HEK293 (cell line): ENCODE data around the gene THOP1.

ENCODE experiments used
- CTCF ChIA-PET: fragments of 350-600 bp; formaldehyde crosslinking; extraction: SDS; loops from one replicate; lab custom pipeline; 2021; ENCODE audit warnings: antibody characterized with exemption; lab: Yijun Ruan, JAX
- POLR2A ChIA-PET: fragments of 300-600 bp; formaldehyde crosslinking; extraction: SDS; loops from one replicate; lab custom pipeline; 2020; ENCODE audit warnings: antibody characterized with exemption, inconsistent platforms; lab: Yijun Ruan, JAX
- H3K27ac ChIP-seq: fragments of 200-500 bp; sonication (Bioruptor generic); 2 replicates; pipeline ENCODE4 v1.5.1; 2014; ENCODE audit warnings: low read depth, low read length, control low read depth, inconsistent platforms; ENCODE audit errors: extremely low read depth
- H3K36me3 ChIP-seq, 2 experiments: fragments of 200-500 bp in 1 of 2; sonication (Bioruptor generic) in 1 of 2; 1 replicate in 1 of 2; 2 replicates in 1 of 2; pipeline ENCODE4 v1.5.1; 2014 to 2017; ENCODE audit warnings: inconsistent platforms in 2 of 2, low read length in 2 of 2; ENCODE audit not compliant: control insufficient read depth in 2 of 2, insufficient read depth in 1 of 2
- H3K4me1 ChIP-seq: fragments of 200-500 bp; sonication (Bioruptor generic); 2 replicates; pipeline ENCODE4 v1.5.1; 2014; ENCODE audit warnings: mild to moderate bottlenecking, low read length, inconsistent platforms; ENCODE audit not compliant: control insufficient read depth, insufficient read depth
- H3K4me3 ChIP-seq: 2 replicates; pipeline ENCODE4 v1.5.1; 2011; ENCODE audit warnings: low read depth, mild to moderate bottlenecking, control low read depth, low read length, moderate library complexity
- H3K9me3 ChIP-seq: fragments of 200-500 bp; sonication (Bioruptor generic); 2 replicates; pipeline ENCODE4 v1.5.1; 2014; ENCODE audit warnings: low read depth, low read length, inconsistent platforms; ENCODE audit not compliant: control insufficient read depth, insufficient read depth
- REPIN1 ChIP-seq: fragments of 450-650 bp; formaldehyde crosslinking; IDR thresholded peaks from 2 replicates; pipeline ENCODE4 v1.5.1; 2017; ENCODE audit warnings: missing biosample characterization, missing genetic modification characterization, low read depth
- SCRT1 ChIP-seq: fragments of 450-650 bp; formaldehyde crosslinking; IDR thresholded peaks from 2 replicates; pipeline ENCODE4 v1.5.1; 2016; ENCODE audit warnings: missing biosample characterization, missing genetic modification characterization, borderline replicate concordance
- SCRT2 ChIP-seq: fragments of 450-650 bp; formaldehyde crosslinking; IDR thresholded peaks from 2 replicates; pipeline ENCODE4 v1.5.1; 2016; ENCODE audit warnings: missing biosample characterization, missing genetic modification characterization
- SETDB1 ChIP-seq: IDR thresholded peaks from one replicate; pipeline ENCODE4 v1.6.1; 2017; ENCODE audit warnings: mild to moderate bottlenecking, low read length, moderate library complexity, mixed read lengths; ENCODE audit not compliant: insufficient read length
- TRIM28 ChIP-seq: IDR thresholded peaks from 2 replicates; pipeline ENCODE4 v1.6.1; 2011; ENCODE audit warnings: low read length, control low read depth, borderline replicate concordance
- ZNF146 ChIP-seq: fragments of 450-650 bp; formaldehyde crosslinking; IDR thresholded peaks from 2 replicates; pipeline ENCODE4 v1.5.1; 2016; ENCODE audit warnings: missing biosample characterization, missing genetic modification characterization
- ZNF24 ChIP-seq: fragments of 450-650 bp; formaldehyde crosslinking; IDR thresholded peaks from 2 replicates; pipeline ENCODE4 v1.5.1; 2016; ENCODE audit warnings: missing biosample characterization, missing genetic modification characterization
- ZNF274 ChIP-seq, 2 experiments: fragments of 200-500 bp in 1 of 2; fragments of 450-650 bp in 1 of 2; sonication (Bioruptor generic) in 1 of 2; formaldehyde crosslinking in 1 of 2; IDR thresholded peaks; 2 replicates each; pipeline versions ENCODE4 v1.5.1 to v1.6.1; 2014 to 2016; ENCODE audit warnings: borderline replicate concordance in 1 of 2, inconsistent platforms in 1 of 2, low read length in 1 of 2, missing biosample characterization in 1 of 2, missing genetic modification characterization in 1 of 2
- ZNF394 ChIP-seq: fragments of 450-650 bp; formaldehyde crosslinking; IDR thresholded peaks from 2 replicates; pipeline ENCODE4 v1.5.1; 2016; ENCODE audit warnings: missing biosample characterization, missing genetic modification characterization, mild to moderate bottlenecking, moderate library complexity, borderline replicate concordance
- ZNF48 ChIP-seq: fragments of 450-650 bp; formaldehyde crosslinking; IDR thresholded peaks from 2 replicates; pipeline ENCODE4 v1.5.1; 2016; ENCODE audit warnings: missing biosample characterization, missing genetic modification characterization
- ZNF530 ChIP-seq: fragments of 450-650 bp; formaldehyde crosslinking; IDR thresholded peaks from 2 replicates; pipeline ENCODE4 v1.5.1; 2016; ENCODE audit warnings: low read depth, missing biosample characterization, missing genetic modification characterization
- ZNF76 ChIP-seq: fragments of 450-650 bp; formaldehyde crosslinking; IDR thresholded peaks from 2 replicates; pipeline ENCODE4; 2016; ENCODE audit warnings: low read depth, missing biosample characterization, missing genetic modification characterization, borderline replicate concordance
- TF ChIP-seq, protein P1 (sequence below): fragments of 450-650 bp; formaldehyde crosslinking; IDR thresholded peaks from 2 replicates; pipeline ENCODE4 v1.5.1; 2016; ENCODE audit warnings: missing biosample characterization, missing genetic modification characterization, borderline replicate concordance
- TF ChIP-seq, protein P2 (sequence below): fragments of 450-650 bp; formaldehyde crosslinking; IDR thresholded peaks from 2 replicates; pipeline ENCODE4 v1.5.1; 2016; ENCODE audit warnings: missing biosample characterization, missing genetic modification characterization
- TF ChIP-seq, protein P3 (sequence below): IDR thresholded peaks from 2 replicates; pipeline ENCODE4 v1.6.1; 2011; ENCODE audit warnings: mild to moderate bottlenecking, low read depth, low read length, borderline replicate concordance

Gene THOP1

DNA sequence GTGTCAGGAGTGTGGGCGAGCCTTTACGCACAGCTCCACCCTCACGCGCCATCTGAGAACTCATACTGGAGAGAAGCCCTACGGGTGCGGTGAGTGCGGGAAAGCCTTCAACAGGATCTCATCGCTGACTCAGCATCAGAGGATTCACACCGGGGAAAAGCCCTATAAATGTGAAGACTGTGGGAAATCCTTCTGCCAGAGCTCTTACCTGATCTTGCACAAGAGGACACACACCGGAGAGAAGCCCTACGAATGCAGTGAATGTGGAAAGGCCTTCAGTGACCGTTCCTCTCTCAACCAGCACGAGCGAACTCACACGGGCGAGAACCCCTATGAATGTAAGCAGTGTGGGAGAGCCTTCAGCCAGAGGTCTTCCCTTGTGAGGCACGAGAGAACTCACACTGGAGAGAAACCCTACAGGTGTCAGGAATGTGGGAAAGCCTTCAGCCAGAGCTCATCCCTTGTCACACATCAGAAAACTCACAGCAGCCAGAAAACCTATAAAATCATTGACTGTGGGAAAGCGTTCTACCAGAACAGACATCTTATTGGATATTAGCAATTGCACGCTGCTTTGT, 49.1 kb downstream of the THOP1 start:
- Histone ChIP-seq H3K4me3 (no peak overlapping the region), H3K27ac (no peak overlapping the region), H3K4me1 (no peaks in the 10 kb centered on the region), H3K36me3 (peaks cover 0 to 23% of the 10 kb centered on the region in 2 experiments; a peak in 2 of 3 replicates), H3K9me3 (no peaks in the 10 kb centered on the region)
- POLR2A ChIA-PET, result no interaction called here
- CTCF ChIA-PET, result interaction anchor here (0.6 kb wide), 1 partner anchor 36 kb away, joined by 3 read pairs; no protein-coding TSS in a partner anchor
- peak; percentile 100 for TF ChIP-seq SETDB1
- TF ChIP-seq, protein P1, sequence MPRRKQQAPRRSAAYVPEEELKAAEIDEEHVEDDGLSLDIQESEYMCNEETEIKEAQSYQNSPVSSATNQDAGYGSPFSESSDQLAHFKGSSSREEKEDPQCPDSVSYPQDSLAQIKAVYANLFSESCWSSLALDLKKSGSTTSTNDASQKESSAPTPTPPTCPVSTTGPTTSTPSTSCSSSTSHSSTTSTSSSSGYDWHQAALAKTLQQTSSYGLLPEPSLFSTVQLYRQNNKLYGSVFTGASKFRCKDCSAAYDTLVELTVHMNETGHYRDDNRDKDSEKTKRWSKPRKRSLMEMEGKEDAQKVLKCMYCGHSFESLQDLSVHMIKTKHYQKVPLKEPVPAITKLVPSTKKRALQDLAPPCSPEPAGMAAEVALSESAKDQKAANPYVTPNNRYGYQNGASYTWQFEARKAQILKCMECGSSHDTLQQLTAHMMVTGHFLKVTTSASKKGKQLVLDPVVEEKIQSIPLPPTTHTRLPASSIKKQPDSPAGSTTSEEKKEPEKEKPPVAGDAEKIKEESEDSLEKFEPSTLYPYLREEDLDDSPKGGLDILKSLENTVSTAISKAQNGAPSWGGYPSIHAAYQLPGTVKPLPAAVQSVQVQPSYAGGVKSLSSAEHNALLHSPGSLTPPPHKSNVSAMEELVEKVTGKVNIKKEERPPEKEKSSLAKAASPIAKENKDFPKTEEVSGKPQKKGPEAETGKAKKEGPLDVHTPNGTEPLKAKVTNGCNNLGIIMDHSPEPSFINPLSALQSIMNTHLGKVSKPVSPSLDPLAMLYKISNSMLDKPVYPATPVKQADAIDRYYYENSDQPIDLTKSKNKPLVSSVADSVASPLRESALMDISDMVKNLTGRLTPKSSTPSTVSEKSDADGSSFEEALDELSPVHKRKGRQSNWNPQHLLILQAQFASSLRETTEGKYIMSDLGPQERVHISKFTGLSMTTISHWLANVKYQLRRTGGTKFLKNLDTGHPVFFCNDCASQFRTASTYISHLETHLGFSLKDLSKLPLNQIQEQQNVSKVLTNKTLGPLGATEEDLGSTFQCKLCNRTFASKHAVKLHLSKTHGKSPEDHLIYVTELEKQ (tag by site-specific recombination), result no peak
- no peak for TF ChIP-seq ZNF24
- no peak for TF ChIP-seq ZNF48 (tag by site-specific recombination)
- peak; percentile 83 for TF ChIP-seq SCRT2 (tag by site-specific recombination)
- peak; percentile 55; the same call in 1 of the 2 replicates for TF ChIP-seq ZNF274 (IDR thresholded peaks at IDR 0.05; ENCODE audit: low read length)
- TF ChIP-seq ZNF274 (tag by site-specific recombination; IDR thresholded peaks at IDR 0.05; ENCODE audit: borderline replicate concordance), result peak; percentile 98
- TF ChIP-seq TRIM28, result peak; percentile 98; the same call in 1 of the 2 replicates
- TF ChIP-seq SCRT1 (tag by site-specific recombination), result peak; percentile 90

- no peaks in the 10 kb centered on the region for H3K4me1 ChIP-seq
- CTCF ChIA-PET, result interaction anchor here (1.8 kb wide), 1 partner anchor 18 kb away, joined by 5 read pairs; no protein-coding TSS in a partner anchor
- no peak overlapping the region for H3K27ac ChIP-seq
- TF ChIP-seq, protein P2, sequence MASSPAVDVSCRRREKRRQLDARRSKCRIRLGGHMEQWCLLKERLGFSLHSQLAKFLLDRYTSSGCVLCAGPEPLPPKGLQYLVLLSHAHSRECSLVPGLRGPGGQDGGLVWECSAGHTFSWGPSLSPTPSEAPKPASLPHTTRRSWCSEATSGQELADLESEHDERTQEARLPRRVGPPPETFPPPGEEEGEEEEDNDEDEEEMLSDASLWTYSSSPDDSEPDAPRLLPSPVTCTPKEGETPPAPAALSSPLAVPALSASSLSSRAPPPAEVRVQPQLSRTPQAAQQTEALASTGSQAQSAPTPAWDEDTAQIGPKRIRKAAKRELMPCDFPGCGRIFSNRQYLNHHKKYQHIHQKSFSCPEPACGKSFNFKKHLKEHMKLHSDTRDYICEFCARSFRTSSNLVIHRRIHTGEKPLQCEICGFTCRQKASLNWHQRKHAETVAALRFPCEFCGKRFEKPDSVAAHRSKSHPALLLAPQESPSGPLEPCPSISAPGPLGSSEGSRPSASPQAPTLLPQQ, result no peak
- TF ChIP-seq, protein P3, sequence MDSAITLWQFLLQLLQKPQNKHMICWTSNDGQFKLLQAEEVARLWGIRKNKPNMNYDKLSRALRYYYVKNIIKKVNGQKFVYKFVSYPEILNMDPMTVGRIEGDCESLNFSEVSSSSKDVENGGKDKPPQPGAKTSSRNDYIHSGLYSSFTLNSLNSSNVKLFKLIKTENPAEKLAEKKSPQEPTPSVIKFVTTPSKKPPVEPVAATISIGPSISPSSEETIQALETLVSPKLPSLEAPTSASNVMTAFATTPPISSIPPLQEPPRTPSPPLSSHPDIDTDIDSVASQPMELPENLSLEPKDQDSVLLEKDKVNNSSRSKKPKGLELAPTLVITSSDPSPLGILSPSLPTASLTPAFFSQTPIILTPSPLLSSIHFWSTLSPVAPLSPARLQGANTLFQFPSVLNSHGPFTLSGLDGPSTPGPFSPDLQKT, result no peak
- no peak for TF ChIP-seq ZNF530 (tag by site-specific recombination)
- no peak for TF ChIP-seq ZNF146
- no peak for TF ChIP-seq TRIM28
- TF ChIP-seq ZNF394, result no peak
- TF ChIP-seq REPIN1 (tag by site-specific recombination), result no peak
- no peak for TF ChIP-seq ZNF76 (tag by site-specific recombination)
- no peak for TF ChIP-seq ZNF24
- TF ChIP-seq, all 188 proteins: peak for 0
- POLR2A ChIA-PET, result interaction anchor here (0.7 to 1.3 kb wide), 2 partner anchors 63 to 113 kb away, joined by 3 to 5 read pairs; partner anchors contain the start of gene ZNF57
- Histone ChIP-seq H3K9me3 (no peaks in the 10 kb centered on the region), H3K36me3 (peaks cover 0 to 19% of the 10 kb centered on the region in 2 experiments; a peak in 2 of 3 replicates), H3K4me3 (no peak overlapping the region)
Observed at GRCh38 chr19:2837430-2837829, 52.1 kb downstream of the THOP1 start.
